Colonic mucosa (tissue), 4 donors: Measurements from ENCODE around the gene TBX5. TPM values are rescaled to one million over a fixed set of nuclear protein-coding genes. Genes with fewer than 3 reads are reported as not detected.

ENCODE experiments used
- DNase-seq: peaks from one replicate; pipeline ENCODE4 v3.0.0-alpha.2; 2020
- H3K27ac ChIP-seq: fragments of 200-600 bp; one replicate; pipeline ENCODE4 v1.8.0; 2021
- H3K27me3 ChIP-seq: fragments of 200-600 bp; one replicate; pipeline ENCODE4 v1.8.0; 2021
- H3K36me3 ChIP-seq: fragments of 200-600 bp; one replicate; pipeline ENCODE4 v1.8.0; 2021
- H3K4me1 ChIP-seq: fragments of 200-600 bp; one replicate; pipeline ENCODE4 v1.8.0; 2021; ENCODE audit warnings: mild to moderate bottlenecking
- H3K4me3 ChIP-seq: fragments of 200-600 bp; one replicate; pipeline ENCODE4 v1.8.0; 2021
- H3K9ac ChIP-seq, 2 donors: one replicate each; pipeline ENCODE4 v1.7.0; 2013; ENCODE audit warnings: control low read depth in 2 of 2, low read depth in 2 of 2, low read length in 2 of 2
- H3K9me3 ChIP-seq: fragments of 200-600 bp; one replicate; pipeline ENCODE4 v1.8.0; 2021
- intact Hi-C: fragments of 100-400 bp; cut with DNase I; formaldehyde crosslinking; loops from one replicate; pipeline ENCODE4 v1.14.1; 2022
- total RNA-seq, 2 donors: library from RNA; stranded (reverse); fragmentation: NEBNext Ultra II Directional in 1 of 2; extraction: Animal tissue kit (Norgen Biotek cat#: 25700) in 1 of 2; gene quantifications; one replicate each; pipeline ENCODE4 v1.2.1, GENCODE V29; 2021
- TF ChIP-seq, protein P1 (sequence below): fragments of 200-600 bp; IDR thresholded peaks from one replicate; pipeline ENCODE4 v1.8.0; 2022; ENCODE audit warnings: antibody characterized with exemption, mild to moderate bottlenecking
- donor health status: healthy.
- donor health status: DM: no; HTN: no; CAD: no.
- donor health status: DM: no; HTN: no; CAD: no.

The TBX5 gene
- total RNA-seq, 2 donors from 2014 or later = not detected

DNA sequence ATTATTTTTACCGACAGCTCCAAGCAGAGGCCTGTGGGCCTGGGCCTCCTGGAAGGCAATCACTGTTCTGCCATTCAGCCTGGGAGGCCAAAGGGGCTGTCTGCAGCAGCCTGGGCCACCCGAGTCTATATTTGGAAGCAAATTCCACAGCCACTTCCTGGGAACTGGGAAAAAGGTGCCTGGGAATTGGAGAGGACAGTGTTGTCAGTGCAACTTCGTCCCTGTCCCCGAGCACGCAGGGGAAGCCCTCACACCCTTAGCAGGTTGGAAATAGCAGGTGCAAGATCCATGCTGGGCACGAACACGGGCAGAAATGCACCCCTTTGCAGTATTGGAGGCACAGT lies 9.6 kb upstream of the TBX5 start:
- Histone ChIP-seq H3K36me3 (no peaks in the 10 kb centered on the region), H3K4me1 (no peaks in the 10 kb centered on the region), H3K9me3 (no peaks in the 10 kb centered on the region), H3K27ac (no peak overlapping the region), H3K27me3 (peaks cover 57% of the 10 kb centered on the region), H3K9ac (no peak overlapping the region), H3K4me3 (no peak overlapping the region)
- no peak for DNase-seq
- intact Hi-C loops = no loop called here
- TF ChIP-seq, protein P1, sequence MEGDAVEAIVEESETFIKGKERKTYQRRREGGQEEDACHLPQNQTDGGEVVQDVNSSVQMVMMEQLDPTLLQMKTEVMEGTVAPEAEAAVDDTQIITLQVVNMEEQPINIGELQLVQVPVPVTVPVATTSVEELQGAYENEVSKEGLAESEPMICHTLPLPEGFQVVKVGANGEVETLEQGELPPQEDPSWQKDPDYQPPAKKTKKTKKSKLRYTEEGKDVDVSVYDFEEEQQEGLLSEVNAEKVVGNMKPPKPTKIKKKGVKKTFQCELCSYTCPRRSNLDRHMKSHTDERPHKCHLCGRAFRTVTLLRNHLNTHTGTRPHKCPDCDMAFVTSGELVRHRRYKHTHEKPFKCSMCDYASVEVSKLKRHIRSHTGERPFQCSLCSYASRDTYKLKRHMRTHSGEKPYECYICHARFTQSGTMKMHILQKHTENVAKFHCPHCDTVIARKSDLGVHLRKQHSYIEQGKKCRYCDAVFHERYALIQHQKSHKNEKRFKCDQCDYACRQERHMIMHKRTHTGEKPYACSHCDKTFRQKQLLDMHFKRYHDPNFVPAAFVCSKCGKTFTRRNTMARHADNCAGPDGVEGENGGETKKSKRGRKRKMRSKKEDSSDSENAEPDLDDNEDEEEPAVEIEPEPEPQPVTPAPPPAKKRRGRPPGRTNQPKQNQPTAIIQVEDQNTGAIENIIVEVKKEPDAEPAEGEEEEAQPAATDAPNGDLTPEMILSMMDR = no peak

DNA sequence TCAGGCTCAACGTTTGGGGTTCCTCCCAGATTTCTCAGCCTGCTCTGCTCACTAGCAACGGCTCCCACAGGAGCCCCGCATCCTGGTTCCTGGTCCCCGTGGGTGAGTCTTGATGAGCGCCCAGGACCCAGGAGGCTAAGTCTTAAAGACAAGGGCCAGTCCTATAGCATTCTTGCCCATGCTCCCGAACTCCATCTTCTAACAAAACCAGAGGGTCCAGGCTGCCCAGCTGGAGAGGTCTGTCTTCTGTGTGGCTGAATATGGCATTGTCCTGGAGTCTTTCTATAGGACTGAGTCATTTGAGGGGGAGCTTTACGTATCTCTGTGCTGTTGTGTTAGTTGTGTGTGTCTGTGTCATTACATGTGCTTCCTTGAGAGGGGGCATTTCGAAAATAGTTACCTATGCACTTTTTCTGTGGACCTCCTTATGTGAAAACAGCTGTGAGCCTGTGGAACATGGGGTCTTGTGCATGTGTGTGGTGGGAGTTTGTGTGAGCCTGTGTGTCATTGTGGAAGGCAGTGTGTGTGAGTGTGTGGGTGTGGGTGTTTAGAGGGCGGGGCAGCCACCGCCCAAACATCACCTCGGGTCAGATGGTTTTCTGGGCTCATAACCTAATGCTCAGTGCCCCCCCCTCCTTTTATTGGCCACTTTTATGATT lies 9.1 kb upstream of the TBX5 start:
- Histone ChIP-seq H3K27ac (no peak overlapping the region), H3K4me3 (no peak overlapping the region), H3K4me1 (no peaks in the 10 kb centered on the region), H3K9ac (no peak overlapping the region), H3K27me3 (peaks cover 62% of the 10 kb centered on the region), H3K36me3 (no peaks in the 10 kb centered on the region), H3K9me3 (no peaks in the 10 kb centered on the region)
- intact Hi-C loops = no loop called here
- no peak for DNase-seq
- TF ChIP-seq, protein P1 = no peak

DNA sequence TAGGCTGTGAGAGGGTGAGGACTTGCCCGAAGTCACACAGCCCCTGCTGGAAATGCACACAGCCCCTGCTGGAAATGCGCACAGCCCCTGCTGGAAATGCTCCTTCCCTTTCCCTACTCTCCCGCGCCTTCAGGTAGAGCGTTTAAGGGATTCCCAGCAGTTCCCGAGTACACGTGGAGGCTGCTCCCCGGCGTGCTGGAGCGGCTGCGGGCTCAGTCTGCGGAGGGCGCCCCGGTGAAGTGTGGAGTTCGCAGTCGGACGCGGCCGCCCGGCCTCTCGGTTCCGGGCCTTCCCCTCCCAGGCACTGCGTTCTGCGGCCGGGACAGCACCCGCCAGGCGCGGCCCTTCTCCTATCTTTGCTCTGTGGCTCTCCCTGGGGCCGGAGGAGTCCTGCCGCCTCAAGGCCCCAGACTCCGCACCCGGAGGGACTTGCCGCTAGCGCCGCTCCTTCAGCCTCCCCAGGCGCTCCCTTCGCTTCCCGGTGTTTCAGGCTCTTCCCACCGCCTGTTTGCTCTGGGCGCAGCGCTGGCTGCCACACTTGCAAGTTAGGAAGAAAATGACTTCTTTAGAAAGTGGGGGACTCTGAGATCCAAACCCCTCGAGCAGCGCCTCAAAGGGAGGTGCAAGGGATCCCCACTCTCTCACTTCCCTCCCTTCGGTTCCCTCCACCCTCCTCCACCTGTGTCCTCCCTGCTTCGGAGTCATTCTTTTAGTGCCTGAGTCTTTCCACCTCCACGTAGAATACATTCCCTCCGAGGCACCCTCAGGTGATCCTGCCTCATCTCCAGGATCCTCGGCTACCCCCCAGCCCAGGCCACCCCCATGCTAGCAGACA lies 8.3 kb upstream of the TBX5 start:
- Histone ChIP-seq H3K4me3 (no peak overlapping the region), H3K4me1 (no peaks in the 10 kb centered on the region), H3K36me3 (no peaks in the 10 kb centered on the region), H3K9ac (no peak overlapping the region), H3K27ac (no peak overlapping the region), H3K9me3 (no peaks in the 10 kb centered on the region), H3K27me3 (peaks cover 67% of the 10 kb centered on the region)
- intact Hi-C loops = no loop called here
- no peak for DNase-seq
- TF ChIP-seq, protein P1 = no peak

DNA sequence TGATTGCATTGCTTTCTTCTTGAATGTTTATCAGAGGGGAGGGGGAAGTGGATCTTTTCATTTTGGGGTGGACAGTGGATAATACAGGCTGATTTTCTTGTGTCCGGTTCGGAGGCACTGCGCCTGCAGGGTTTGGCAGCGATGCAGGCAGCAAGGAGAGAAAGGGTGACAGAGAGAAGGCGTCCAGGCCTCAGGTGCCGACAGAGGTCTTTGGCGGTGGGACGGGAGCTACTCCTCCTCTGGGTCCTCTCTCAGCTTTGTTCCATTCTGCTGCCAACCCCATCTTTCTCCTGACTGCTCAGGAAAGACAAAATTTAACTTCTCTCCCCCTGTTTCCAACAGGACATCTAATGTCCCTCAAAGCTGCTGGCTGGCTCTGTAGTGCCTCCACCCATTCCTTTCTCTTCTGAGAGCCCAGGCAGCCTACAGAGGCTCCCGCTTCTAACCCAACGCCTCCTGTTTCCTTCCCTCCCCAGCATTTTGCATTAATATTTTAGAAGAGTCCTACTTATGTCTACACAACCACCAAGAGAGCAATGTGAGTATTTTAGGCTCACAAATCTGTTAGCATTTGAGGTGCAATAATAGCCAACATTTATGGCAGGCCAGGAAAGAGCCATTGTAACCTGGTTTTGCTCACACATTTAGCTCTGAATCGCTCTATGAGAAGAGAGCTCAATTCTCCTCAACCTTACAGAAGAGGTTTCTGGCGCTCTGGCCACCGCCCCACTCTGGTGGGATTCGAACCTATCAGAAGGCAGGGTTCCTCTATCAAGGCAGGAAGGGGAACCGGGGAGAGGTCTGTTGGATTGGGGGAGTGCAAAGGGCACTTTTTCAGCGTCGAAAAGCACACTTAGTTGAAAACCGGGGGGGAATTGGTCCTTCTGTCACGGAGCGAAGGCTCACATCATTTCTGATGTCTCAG lies 7.1 kb upstream of the TBX5 start:
- Histone ChIP-seq H3K27ac (no peak overlapping the region), H3K9me3 (no peaks in the 10 kb centered on the region), H3K4me1 (no peaks in the 10 kb centered on the region), H3K9ac (no peak overlapping the region), H3K36me3 (no peaks in the 10 kb centered on the region), H3K27me3 (peaks cover 78% of the 10 kb centered on the region), H3K4me3 (no peak overlapping the region)
- DNase-seq = no peak
- TF ChIP-seq, protein P1 = no peak
- intact Hi-C loops = no loop called here

DNA sequence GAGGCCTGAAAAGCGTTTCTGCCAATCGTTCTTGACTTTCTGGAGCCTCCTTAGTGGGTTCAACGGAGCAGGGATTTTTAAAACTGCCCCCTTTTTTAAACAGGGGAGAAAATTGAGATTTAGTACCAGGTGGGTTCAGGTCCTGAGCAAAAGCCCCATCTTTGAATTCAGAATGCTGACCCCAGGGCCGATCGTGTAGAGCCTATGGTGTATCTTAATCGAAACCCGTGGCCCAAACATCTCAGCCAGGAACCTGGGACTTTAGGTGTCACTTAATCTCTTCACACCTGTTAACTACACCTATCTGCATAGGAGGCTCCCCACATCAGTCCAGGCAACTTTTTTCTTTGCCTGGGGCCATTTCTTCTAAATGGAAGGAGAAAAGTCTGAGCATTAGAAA lies 6.4 kb upstream of the TBX5 start:
- TF ChIP-seq, protein P1 = no peak
- Histone ChIP-seq H3K27me3 (peaks cover 86% of the 10 kb centered on the region), H3K36me3 (no peaks in the 10 kb centered on the region), H3K9ac (no peak overlapping the region), H3K27ac (no peak overlapping the region), H3K9me3 (no peaks in the 10 kb centered on the region), H3K4me3 (no peak overlapping the region), H3K4me1 (no peaks in the 10 kb centered on the region)
- no peak for DNase-seq
- intact Hi-C loops = no loop called here
